H1 (cell line): ENCODE results near the gene RNF166. TPM values are rescaled to one million over a fixed set of nuclear protein-coding genes. Genes with fewer than 3 reads are reported as not detected.

Experiments
- CTCF ChIP-seq, 3 experiments: IDR thresholded peaks; 1 replicate in 2 of 3; 2 replicates in 1 of 3; pipeline versions ENCODE4 v1.5.1 to v1.6.1; 2011; ENCODE audit warnings: low read length in 3 of 3, mild to moderate bottlenecking in 3 of 3, inconsistent platforms in 2 of 3, low read depth in 1 of 3, moderate library complexity in 1 of 3; ENCODE audit not compliant: insufficient read depth in 1 of 3; ENCODE audit errors: control extremely low read depth in 1 of 3
- POLR2A ChIP-seq, 2 experiments: IDR thresholded peaks; 1 replicate in 1 of 2; 2 replicates in 1 of 2; pipeline ENCODE4 v1.6.1; 2011; ENCODE audit warnings: low read depth in 2 of 2, low read length in 2 of 2, mild to moderate bottlenecking in 2 of 2; ENCODE audit errors: control extremely low read depth in 1 of 2
- polyA plus RNA-seq, 7 experiments: library from polyadenylated mRNA; depleted of rRNA in 3 of 7; stranded (reverse) in 5 of 7; unstranded in 2 of 7; fragments of >200 nt in 5 of 7; fragments of 200-250 nt in 2 of 7; gene quantifications; 1 replicate in 5 of 7; 2 replicates in 1 of 7; 4 replicates in 1 of 7; pipeline versions ENCODE4 v1.2.1 to v1.2.3, GENCODE V29; 2011 to 2013; ENCODE audit warnings: missing spikeins in 2 of 7, mixed read lengths in 2 of 7
- total RNA-seq: library from RNA; stranded (reverse); fragmentation: NEBNext Ultra II Directional; extraction: Animal tissue kit (Norgen Biotek cat#: 25700); gene quantifications from 2 replicates; pipeline ENCODE4 v1.2.1, GENCODE V29; 2021

The RNF166 gene
- total and polyA plus RNA-seq, 2 of the 8 experiments (the other 6 are each of a cell fraction or from before 2014, with no cell fraction given) = 29.8 to 31.2 TPM

GRCh38 chr16:88690341-88691128, 15.7 kb downstream of the RNF166 start (continued):
- TF ChIP-seq CTCF (IDR thresholded peaks at IDR 0.05; ENCODE audit: control extremely low read depth in 1 of 3, insufficient read depth in 1 of 3, low read depth in 1 of 3, low read length in 3 of 3) = no peak
- no peak for TF ChIP-seq POLR2A (IDR thresholded peaks at IDR 0.05; ENCODE audit: control extremely low read depth in 1 of 2, low read depth in 2 of 2, low read length in 2 of 2)
- TF ChIP-seq, all 59 proteins: peak for 0
